ENCODE data around the gene NXT1. TPM values are rescaled to one million over a fixed set of nuclear protein-coding genes. Genes with fewer than 3 reads are reported as not detected.
A peak's percentile ranks its signal among the peaks of the same experiment; 100 is the strongest.

The NXT1 gene
- total RNA-seq, 1 experiment from 2014 or later = 40.1 TPM

DNA sequence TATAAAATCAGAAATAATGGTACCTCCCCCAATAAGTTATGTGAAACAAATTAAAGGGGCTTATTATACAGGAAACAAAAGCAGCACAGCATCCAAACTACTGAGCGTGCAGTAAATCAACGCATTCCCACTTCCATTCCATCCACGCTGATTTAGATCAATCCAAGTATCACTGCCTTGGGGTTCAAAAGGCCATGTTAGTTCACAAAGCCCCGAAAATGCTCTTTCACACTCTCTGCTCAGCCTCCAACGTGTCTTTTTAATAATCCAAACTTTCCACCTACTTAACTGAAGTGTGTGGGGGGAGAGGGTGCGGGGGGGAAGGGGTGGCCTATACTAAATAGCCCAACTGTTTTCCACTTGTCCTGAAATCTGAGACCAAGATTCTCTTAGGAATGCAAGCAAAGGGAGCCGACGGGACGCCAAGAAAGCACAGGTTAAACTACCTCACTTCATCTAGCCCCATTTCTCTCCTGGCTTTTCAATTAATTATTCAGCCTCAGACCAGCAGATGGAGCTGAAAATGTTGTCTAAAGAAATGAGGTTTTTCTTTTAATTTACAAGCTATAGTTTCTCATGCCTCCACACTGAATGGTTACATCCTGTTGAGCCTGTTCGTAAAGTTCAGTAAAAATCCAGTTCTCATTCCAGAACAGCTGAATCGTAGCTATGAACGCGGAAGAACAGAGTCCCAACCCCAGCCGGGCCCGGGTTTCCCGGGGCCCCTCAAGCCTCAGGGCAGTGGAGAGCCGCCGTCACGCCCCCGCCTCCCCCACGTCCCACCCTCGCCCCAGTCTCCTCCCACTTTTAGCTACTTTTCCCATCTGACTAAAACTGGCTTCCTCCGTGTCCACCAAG lies 1.0 kb upstream of the NXT1 start:
- ChIA-PET POLR2A (interaction anchor here (0.6 to 3.3 kb wide), 65 partner anchors 9 to 1060 kb away, joined by 3 to 194 read pairs (median 5); partner anchors contain the start of genes CST3, GZF1, NAPB and THBD), CTCF (interaction anchor here (0.6 to 3.3 kb wide), 33 partner anchors 9 to 1959 kb away, joined by 3 to 36 read pairs (median 3); no protein-coding TSS in a partner anchor)
- BruUV-seq (replicated peaks) = no TSS peak
- Mint-ChIP-seq H3K36me3 (ENCODE audit: insufficient read depth, unreplicated experiment) (peaks cover 23% of the 10 kb centered on the region), H3K4me3 (ENCODE audit: unreplicated experiment) (peak overlapping the region; percentile 87), H3K9me3 (ENCODE audit: unreplicated experiment) (no peaks in the 10 kb centered on the region), H3K27me3 (ENCODE audit: insufficient read depth, unreplicated experiment) (no peaks in the 10 kb centered on the region), H3K27ac (ENCODE audit: low read depth, unreplicated experiment) (peak overlapping the region; percentile 97), H3K4me1 (ENCODE audit: insufficient read depth, unreplicated experiment) (peaks cover 17% of the 10 kb centered on the region)
- TF ChIP-seq, protein P1, sequence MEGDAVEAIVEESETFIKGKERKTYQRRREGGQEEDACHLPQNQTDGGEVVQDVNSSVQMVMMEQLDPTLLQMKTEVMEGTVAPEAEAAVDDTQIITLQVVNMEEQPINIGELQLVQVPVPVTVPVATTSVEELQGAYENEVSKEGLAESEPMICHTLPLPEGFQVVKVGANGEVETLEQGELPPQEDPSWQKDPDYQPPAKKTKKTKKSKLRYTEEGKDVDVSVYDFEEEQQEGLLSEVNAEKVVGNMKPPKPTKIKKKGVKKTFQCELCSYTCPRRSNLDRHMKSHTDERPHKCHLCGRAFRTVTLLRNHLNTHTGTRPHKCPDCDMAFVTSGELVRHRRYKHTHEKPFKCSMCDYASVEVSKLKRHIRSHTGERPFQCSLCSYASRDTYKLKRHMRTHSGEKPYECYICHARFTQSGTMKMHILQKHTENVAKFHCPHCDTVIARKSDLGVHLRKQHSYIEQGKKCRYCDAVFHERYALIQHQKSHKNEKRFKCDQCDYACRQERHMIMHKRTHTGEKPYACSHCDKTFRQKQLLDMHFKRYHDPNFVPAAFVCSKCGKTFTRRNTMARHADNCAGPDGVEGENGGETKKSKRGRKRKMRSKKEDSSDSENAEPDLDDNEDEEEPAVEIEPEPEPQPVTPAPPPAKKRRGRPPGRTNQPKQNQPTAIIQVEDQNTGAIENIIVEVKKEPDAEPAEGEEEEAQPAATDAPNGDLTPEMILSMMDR (IDR thresholded peaks at IDR 0.05; ENCODE audit: unreplicated experiment) = peak; percentile 37
- DNase-seq (ENCODE audit: unreplicated experiment) = peak; percentile 78
- intact Hi-C loops (cut with micrococcal nuclease) = loop anchor here (1.0 to 10.0 kb wide), 2 partner anchors 9 to 115 kb away; no protein-coding TSS in a partner anchor

DNA sequence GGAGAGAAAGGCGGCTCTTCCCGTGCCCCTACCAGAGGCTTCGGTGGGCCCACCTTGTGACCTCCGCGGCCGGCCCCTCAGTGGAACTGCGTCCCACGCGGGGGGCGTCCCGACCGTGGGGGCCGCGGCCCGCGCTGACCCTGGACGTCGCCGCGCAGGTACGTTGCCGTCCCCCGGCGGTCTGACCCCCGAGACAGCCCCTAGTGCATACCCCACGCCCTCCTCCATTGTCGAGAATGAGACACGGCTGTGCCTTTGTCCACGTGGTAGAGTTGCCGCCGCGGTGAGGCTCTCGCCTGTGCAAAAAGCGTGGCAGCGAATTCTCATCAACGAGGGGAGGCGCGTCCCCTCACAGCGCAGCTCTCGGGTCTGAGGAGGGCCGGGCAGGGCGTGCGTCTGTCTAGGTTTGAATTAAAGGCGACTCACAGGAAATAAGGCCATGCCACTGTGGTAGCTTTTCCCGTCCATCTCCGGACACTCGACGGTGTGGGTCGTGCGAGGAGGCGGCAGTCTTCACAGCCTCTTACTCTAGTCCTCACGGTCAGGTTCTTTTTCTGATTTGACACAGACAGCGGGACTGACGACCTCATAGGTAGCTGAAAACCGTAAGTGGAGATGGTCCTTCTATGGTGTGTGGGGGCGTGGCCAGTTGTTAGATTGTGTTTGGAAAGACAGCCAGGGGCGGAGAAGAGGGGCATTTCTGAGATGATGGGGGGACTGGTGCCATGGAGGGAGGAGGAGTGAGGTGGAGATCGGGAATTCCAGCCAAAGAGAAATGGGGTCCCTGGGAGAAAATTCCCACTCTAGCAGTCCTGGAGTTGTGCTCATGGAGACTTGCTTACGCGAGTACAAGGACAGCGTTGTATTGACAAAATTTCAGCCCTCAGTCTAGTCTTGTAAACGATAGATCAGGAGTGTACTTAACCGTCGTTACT lies 580 bp downstream of the NXT1 start:
- H3K27ac Mint-ChIP-seq (ENCODE audit: low read depth, unreplicated experiment) = peak overlapping the region; percentile 97
- H3K27me3 Mint-ChIP-seq (ENCODE audit: insufficient read depth, unreplicated experiment) = no peaks in the 10 kb centered on the region
- intact Hi-C loops (cut with micrococcal nuclease) = loop anchor here (1.0 kb wide), 1 partner anchor 7 kb away; no protein-coding TSS in a partner anchor
- ChIA-PET CTCF (interaction anchor here (0.7 to 3.3 kb wide), 13 partner anchors 8 to 698 kb away, joined by 3 to 36 read pairs (median 3); no protein-coding TSS in a partner anchor), POLR2A (interaction anchor here (0.6 to 3.3 kb wide), 63 partner anchors 10 to 1092 kb away, joined by 3 to 194 read pairs (median 5); partner anchors contain the start of genes CST3, GZF1, NAPB and THBD)
- H3K36me3 Mint-ChIP-seq (ENCODE audit: insufficient read depth, unreplicated experiment) = peaks cover 32% of the 10 kb centered on the region
- peaks cover 17% of the 10 kb centered on the region for H3K4me1 Mint-ChIP-seq (ENCODE audit: insufficient read depth, unreplicated experiment)
- peak overlapping the region; percentile 87 for H3K4me3 Mint-ChIP-seq (ENCODE audit: unreplicated experiment)
- BruUV-seq (replicated peaks) = no TSS peak
- TF ChIP-seq, protein P1 (IDR thresholded peaks at IDR 0.05; ENCODE audit: unreplicated experiment) = no peak
- peak; percentile 66 for DNase-seq (ENCODE audit: unreplicated experiment)
- no peaks in the 10 kb centered on the region for H3K9me3 Mint-ChIP-seq (ENCODE audit: unreplicated experiment)

DNA sequence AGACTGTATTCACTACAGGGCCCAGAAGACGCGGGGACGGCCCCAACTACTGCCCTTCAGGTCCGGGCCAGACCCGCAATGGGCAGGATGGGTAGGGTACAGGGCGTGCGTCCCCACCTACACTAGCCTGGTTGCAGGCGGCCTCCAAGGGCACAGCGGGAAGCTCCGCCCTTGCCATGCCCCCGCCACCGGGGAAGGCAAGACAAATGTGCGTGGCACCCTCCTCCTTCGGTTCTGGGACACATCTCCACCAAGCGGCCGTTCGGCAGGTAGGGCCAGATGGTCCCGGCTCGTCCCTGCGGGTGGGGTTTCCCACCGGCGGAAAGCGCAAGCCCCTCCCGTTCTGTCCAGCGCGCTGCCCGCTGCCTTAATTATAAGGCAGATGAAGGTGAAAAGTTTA lies 5.6 kb downstream of the NXT1 start:
- ChIA-PET POLR2A (interaction anchor here (1.4 to 2.9 kb wide), 3 partner anchors 48 to 280 kb away, joined by 7 to 10 read pairs (median 8); no protein-coding TSS in a partner anchor), CTCF (interaction anchor here (1.1 kb wide), 1 partner anchor 155 kb away, joined by 3 read pairs; no protein-coding TSS in a partner anchor)
- Mint-ChIP-seq H3K9me3 (ENCODE audit: unreplicated experiment) (no peaks in the 10 kb centered on the region), H3K27ac (ENCODE audit: low read depth, unreplicated experiment) (no peak overlapping the region), H3K4me3 (ENCODE audit: unreplicated experiment) (no peak overlapping the region), H3K4me1 (ENCODE audit: insufficient read depth, unreplicated experiment) (peaks cover 10% of the 10 kb centered on the region), H3K27me3 (ENCODE audit: insufficient read depth, unreplicated experiment) (no peaks in the 10 kb centered on the region), H3K36me3 (ENCODE audit: insufficient read depth, unreplicated experiment) (peaks cover 31% of the 10 kb centered on the region)
- TF ChIP-seq, protein P1 (IDR thresholded peaks at IDR 0.05; ENCODE audit: unreplicated experiment) = no peak
- no peak for DNase-seq (ENCODE audit: unreplicated experiment)
- no TSS peak for BruUV-seq (replicated peaks)
- intact Hi-C loops (cut with micrococcal nuclease) = loop anchor here (5.0 kb wide), 1 partner anchor 271 kb away; no protein-coding TSS in a partner anchor
